Ovary (tissue), 3 donors: ENCODE results near the gene GPBP1.

ENCODE experiments used
- POLR2A ChIP-seq: fragments of 450-650 bp; IDR thresholded peaks from one replicate; pipeline ENCODE4 v1.6.1; 2017; ENCODE audit warnings: antibody characterized with exemption, mild to moderate bottlenecking, moderate library complexity
- TF ChIP-seq, protein P1 (sequence below), 3 donors: fragments of 450-650 bp in 2 of 3; fragments of 200-600 bp in 1 of 3; IDR thresholded peaks; one replicate each; pipeline versions ENCODE4 v1.5.1 to v1.8.0; 2016 to 2022; ENCODE audit warnings: antibody characterized with exemption in 3 of 3, mild to moderate bottlenecking in 1 of 3
- donor health status: DM: no; HTN: no; CAD: no.

DNA sequence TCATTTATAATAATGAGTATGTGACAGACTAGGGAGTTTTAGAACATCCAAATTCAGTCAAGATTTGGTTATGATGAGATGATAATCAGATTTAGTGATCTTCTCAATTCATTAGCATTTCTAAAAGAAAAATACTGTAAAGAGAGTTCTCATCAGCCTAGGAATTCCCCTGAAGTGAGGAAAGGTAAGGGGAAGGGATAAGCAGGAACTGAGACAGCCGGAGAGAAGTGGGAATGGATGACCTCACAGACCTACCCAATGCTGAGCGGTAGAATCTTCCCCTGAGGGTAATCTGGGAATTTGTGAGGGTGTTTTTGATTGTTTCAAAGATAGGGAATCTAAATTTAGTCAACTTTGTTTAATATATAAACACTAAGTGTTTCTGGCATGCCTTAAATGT lies 16.7 kb upstream of the GPBP1 start:
- TF ChIP-seq, protein P1, sequence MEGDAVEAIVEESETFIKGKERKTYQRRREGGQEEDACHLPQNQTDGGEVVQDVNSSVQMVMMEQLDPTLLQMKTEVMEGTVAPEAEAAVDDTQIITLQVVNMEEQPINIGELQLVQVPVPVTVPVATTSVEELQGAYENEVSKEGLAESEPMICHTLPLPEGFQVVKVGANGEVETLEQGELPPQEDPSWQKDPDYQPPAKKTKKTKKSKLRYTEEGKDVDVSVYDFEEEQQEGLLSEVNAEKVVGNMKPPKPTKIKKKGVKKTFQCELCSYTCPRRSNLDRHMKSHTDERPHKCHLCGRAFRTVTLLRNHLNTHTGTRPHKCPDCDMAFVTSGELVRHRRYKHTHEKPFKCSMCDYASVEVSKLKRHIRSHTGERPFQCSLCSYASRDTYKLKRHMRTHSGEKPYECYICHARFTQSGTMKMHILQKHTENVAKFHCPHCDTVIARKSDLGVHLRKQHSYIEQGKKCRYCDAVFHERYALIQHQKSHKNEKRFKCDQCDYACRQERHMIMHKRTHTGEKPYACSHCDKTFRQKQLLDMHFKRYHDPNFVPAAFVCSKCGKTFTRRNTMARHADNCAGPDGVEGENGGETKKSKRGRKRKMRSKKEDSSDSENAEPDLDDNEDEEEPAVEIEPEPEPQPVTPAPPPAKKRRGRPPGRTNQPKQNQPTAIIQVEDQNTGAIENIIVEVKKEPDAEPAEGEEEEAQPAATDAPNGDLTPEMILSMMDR (IDR thresholded peaks at IDR 0.05): no peak
- no peak for TF ChIP-seq POLR2A
